Liver (tissue), 9 donors: ENCODE data around the gene RADIL. TPM values are rescaled to one million over a fixed set of nuclear protein-coding genes. Genes with fewer than 3 reads are reported as not detected.
"Not testable (repeated sequence)": the region's sequence is repeated elsewhere in the genome, so short reads cannot be mapped to it uniquely, and the experiment has no call there.

ENCODE experiments used
- DNase-seq: peaks from one replicate; pipeline ENCODE4 v3.0.0-alpha.2; 2017; ENCODE audit warnings: low spot score
- H3K27ac ChIP-seq, 2 donors: one replicate each; pipeline ENCODE4 v1.7.0; 2013; ENCODE audit warnings: inconsistent platforms in 2 of 2, low read length in 2 of 2, control low read depth in 1 of 2, low read depth in 1 of 2, mild to moderate bottlenecking in 1 of 2
- H3K27me3 ChIP-seq, 4 donors: one replicate each; pipeline versions ENCODE4 v1.6.1 to v1.7.0; 2013; ENCODE audit warnings: low read length in 3 of 4, inconsistent platforms in 1 of 4, mild to moderate bottlenecking in 1 of 4, moderate library complexity in 1 of 4; ENCODE audit not compliant: control insufficient read depth in 4 of 4, insufficient read depth in 4 of 4
- H3K36me3 ChIP-seq, 4 donors: one replicate each; pipeline versions ENCODE4 v1.6.1 to v1.7.0; 2013; ENCODE audit warnings: low read length in 3 of 4, mild to moderate bottlenecking in 3 of 4, low read depth in 1 of 4, moderate library complexity in 1 of 4; ENCODE audit not compliant: control insufficient read depth in 4 of 4, insufficient read depth in 3 of 4
- H3K4me1 ChIP-seq, 4 donors: one replicate each; pipeline versions ENCODE4 v1.6.1 to v1.7.0; 2013; ENCODE audit warnings: low read length in 3 of 4, mild to moderate bottlenecking in 3 of 4, moderate library complexity in 1 of 4; ENCODE audit not compliant: control insufficient read depth in 4 of 4, insufficient read depth in 4 of 4
- H3K4me3 ChIP-seq, 3 donors: one replicate each; pipeline versions ENCODE4 v1.6.1 to v1.7.0; 2013; ENCODE audit warnings: low read length in 3 of 3, control low read depth in 1 of 3, low read depth in 1 of 3, mild to moderate bottlenecking in 1 of 3
- H3K9ac ChIP-seq, 2 donors: one replicate each; pipeline ENCODE4 v1.7.0; 2013; ENCODE audit warnings: low read length in 2 of 2, mild to moderate bottlenecking in 2 of 2, moderate library complexity in 2 of 2, control low read depth in 1 of 2, low read depth in 1 of 2
- H3K9me3 ChIP-seq, 4 donors: one replicate each; pipeline versions ENCODE4 v1.6.1 to v1.7.0; 2013; ENCODE audit warnings: low read length in 3 of 4; ENCODE audit not compliant: control insufficient read depth in 4 of 4
- ATF3 ChIP-seq: IDR thresholded peaks from 2 replicates; pipeline ENCODE4 v1.6.1; 2016; ENCODE audit warnings: antibody characterized with exemption
- CTCF ChIP-seq: fragments of 150-350 bp; IDR thresholded peaks from 2 replicates; pipeline ENCODE4 v1.5.1; 2017; ENCODE audit warnings: improper control_type of control experiment, low read depth, low read length; ENCODE audit not compliant: missing input control
- EGR1 ChIP-seq, 2 donors: IDR thresholded peaks; 2 replicates each; pipeline ENCODE4 v1.6.1; 2016 to 2018; ENCODE audit warnings: antibody characterized with exemption in 2 of 2, low read depth in 2 of 2
- FOXA1 ChIP-seq: IDR thresholded peaks from 2 replicates; pipeline ENCODE4 v1.6.1; 2016; ENCODE audit warnings: antibody characterized with exemption
- FOXA2 ChIP-seq: IDR thresholded peaks from 2 replicates; pipeline ENCODE4 v1.6.1; 2016; ENCODE audit warnings: antibody characterized with exemption
- GABPA ChIP-seq, 2 donors: IDR thresholded peaks in 1 of 2; conservative IDR thresholded peaks in 1 of 2; 2 replicates each; pipeline ENCODE4 v1.6.1; 2016; ENCODE audit warnings: antibody characterized with exemption in 2 of 2, mild to moderate bottlenecking in 1 of 2, moderate library complexity in 1 of 2
- HNF4A ChIP-seq, 2 donors: conservative IDR thresholded peaks; 2 replicates each; pipeline ENCODE4 v1.6.1; 2016; ENCODE audit warnings: antibody characterized with exemption in 2 of 2, mild to moderate bottlenecking in 2 of 2
- HNF4G ChIP-seq: IDR thresholded peaks from 2 replicates; pipeline ENCODE4 v1.6.1; 2016; ENCODE audit warnings: antibody characterized with exemption
- NR2F2 ChIP-seq: IDR thresholded peaks from 2 replicates; pipeline ENCODE4 v1.6.1; 2016; ENCODE audit warnings: antibody characterized with exemption
- RAD21 ChIP-seq, 2 donors: IDR thresholded peaks; 2 replicates each; pipeline ENCODE4 v1.6.1; 2016; ENCODE audit warnings: antibody characterized with exemption in 2 of 2, mild to moderate bottlenecking in 2 of 2
- RXRA ChIP-seq, 2 donors: IDR thresholded peaks; 2 replicates each; pipeline ENCODE4 v1.6.1; 2017 to 2018; ENCODE audit warnings: antibody characterized with exemption in 2 of 2, mild to moderate bottlenecking in 1 of 2
- TAF1 ChIP-seq: conservative IDR thresholded peaks from 2 replicates; pipeline ENCODE4 v1.6.1; 2016; ENCODE audit warnings: antibody characterized with exemption, mild to moderate bottlenecking
- YY1 ChIP-seq: IDR thresholded peaks from 2 replicates; pipeline ENCODE4 v1.6.1; 2016; ENCODE audit warnings: antibody characterized with exemption, mild to moderate bottlenecking
- WGBS: extraction: QIAGEN DNeasy Blood & Tissue Kit; methylation state at CpG from one replicate; pipeline ENCODE4 v1.1.7; 2013; 5-methylcytosine and 5-hydroxymethylcytosine counted together
- polyA plus RNA-seq, 2 donors: library from polyadenylated mRNA; stranded (reverse) in 1 of 2; unstranded in 1 of 2; fragments of 200-250 nt in 1 of 2; fragments of >200 nt in 1 of 2; fragmentation: Nextera tagmentation in 1 of 2; extraction: Ambion mirVana in 1 of 2; gene quantifications; one replicate each; pipeline versions ENCODE4 v1.2.1 to v1.2.3, GENCODE V29; 2013 to 2015
- total RNA-seq, 2 donors: library from RNA; depleted of rRNA; stranded (reverse); fragments of >200 nt; gene quantifications; one replicate each; pipeline ENCODE4 v1.2.3, GENCODE V29; 2014
- donor health status: healthy.
- donor health status: healthy.
- donor health status: healthy.
- donor health status: healthy.
- donor health status: healthy.

RADIL gene
- total and polyA plus RNA-seq, 4 donors = 0.14 to 0.25 (median 0.21) TPM; not detected in 1

GRCh38 chr7:4893929-4894475 lies 10.5 kb upstream of the RADIL start:
- no peaks in the 10 kb centered on the region for H3K36me3 ChIP-seq
- 85% methylated on average over 8 of the region's 8 CpGs for WGBS
- H3K9ac ChIP-seq = no peak overlapping the region
- H3K9me3 ChIP-seq = peaks cover 0 to 10% (median 7%) of the 10 kb centered on the region in 4 donors
- no peaks in the 10 kb centered on the region for H3K4me1 ChIP-seq
- DNase-seq = no peak
- H3K27me3 ChIP-seq = no peaks in the 10 kb centered on the region
- no peak overlapping the region for H3K4me3 ChIP-seq
- TF ChIP-seq TAF1 (no peak), RXRA (IDR thresholded peaks at IDR 0.05) (no peak), FOXA2 (no peak), RAD21 (IDR thresholded peaks at IDR 0.05) (no peak), HNF4G (no peak), CTCF (no peak), HNF4A (conservative IDR thresholded peaks at IDR 0.05) (no peak), ATF3 (no peak), GABPA (IDR thresholded peaks at IDR 0.05 in 1 of 2, conservative IDR thresholded peaks at IDR 0.05 in 1 of 2) (no peak)
- no peak overlapping the region for H3K27ac ChIP-seq

GRCh38 chr7:4893188-4893587 lies 9.7 kb upstream of the RADIL start:
- peaks cover 0 to 10% (median 6%) of the 10 kb centered on the region in 4 donors for H3K9me3 ChIP-seq
- H3K4me3 ChIP-seq, H3K27me3 ChIP-seq, DNase-seq, H3K9ac ChIP-seq, H3K27ac ChIP-seq, H3K4me1 ChIP-seq, H3K36me3 ChIP-seq: not testable (repeated sequence)
- 79% methylated on average over 4 of the region's 4 CpGs for WGBS

GRCh38 chr7:4891522-4891921 lies 8.0 kb upstream of the RADIL start:
- H3K4me1 ChIP-seq, DNase-seq, H3K9ac ChIP-seq, H3K4me3 ChIP-seq, H3K27me3 ChIP-seq, H3K36me3 ChIP-seq, H3K27ac ChIP-seq: not testable (repeated sequence)
- 46% methylated on average over 2 of the region's 2 CpGs for WGBS
- H3K9me3 ChIP-seq = peaks cover 0 to 10% (median 6%) of the 10 kb centered on the region in 4 donors

- DNase-seq = no peak
- no peak overlapping the region for H3K4me3 ChIP-seq
- no peak overlapping the region for H3K27ac ChIP-seq
- no peaks in the 10 kb centered on the region for H3K27me3 ChIP-seq
- H3K9ac ChIP-seq = no peak overlapping the region
- TF ChIP-seq HNF4A (conservative IDR thresholded peaks at IDR 0.05) (no peak), EGR1 (IDR thresholded peaks at IDR 0.05; ENCODE audit: low read depth in 2 of 2) (no peak), NR2F2 (no peak), CTCF (no peak), HNF4G (no peak), TAF1 (no peak), YY1 (no peak), FOXA1 (no peak)
- WGBS = 40% methylated on average over 1 of the region's 1 CpG
- H3K36me3 ChIP-seq = no peaks in the 10 kb centered on the region
- H3K4me1 ChIP-seq = no peaks in the 10 kb centered on the region
- peaks cover 0 to 10% (median 6%) of the 10 kb centered on the region in 4 donors for H3K9me3 ChIP-seq
These were observed 6.2 kb upstream of the RADIL start for GRCh38 chr7:4889682-4890081.
